GM23338 (cell line): ENCODE data around the gene MYO16. TPM values are rescaled to one million over a fixed set of nuclear protein-coding genes. Genes with fewer than 3 reads are reported as not detected.

ENCODE experiments used
- ATAC-seq: fragments of 200-7000 bp; cut with Tn5 transposase; 3 replicates; pipeline ENCODE4 v1.9.1; 2020
- DNase-seq: peaks from one replicate; pipeline ENCODE4 v3.0.0-alpha.2; 2015; ENCODE audit warnings: low spot score
- H2AFZ ChIP-seq: fragments of 200-600 bp; sonication (generic); 2 replicates; pipeline ENCODE4 v1.8.0; 2016; ENCODE audit warnings: antibody characterized with exemption, mild to moderate bottlenecking, moderate library complexity
- H3F3A ChIP-seq: fragments of 200-600 bp; sonication (generic); replicated peaks from 2 replicates; pipeline ENCODE4 v1.8.0; 2017; ENCODE audit warnings: antibody characterized with exemption, mixed run types, low read depth
- H3K27ac ChIP-seq: fragments of 200-600 bp; sonication (generic); 2 replicates; pipeline ENCODE4 v1.6.1; 2016; ENCODE audit warnings: low read depth
- H3K27me3 ChIP-seq: fragments of 200-600 bp; sonication (generic); 2 replicates; pipeline ENCODE4 v1.8.0; 2016; ENCODE audit warnings: mild to moderate bottlenecking, mixed run types, moderate library complexity; ENCODE audit not compliant: insufficient read depth
- H3K36me3 ChIP-seq: fragments of 200-600 bp; sonication (generic); 2 replicates; pipeline ENCODE4 v1.8.0; 2016; ENCODE audit warnings: mild to moderate bottlenecking; ENCODE audit not compliant: insufficient read depth
- H3K4me1 ChIP-seq: fragments of 200-600 bp; sonication (generic); 2 replicates; pipeline ENCODE4 v1.8.0; 2016; ENCODE audit warnings: mild to moderate bottlenecking, moderate library complexity; ENCODE audit not compliant: insufficient read depth
- H3K4me2 ChIP-seq: fragments of 200-600 bp; sonication (generic); 2 replicates; pipeline ENCODE4 v1.7.1; 2017; ENCODE audit warnings: mixed run types
- H3K4me3 ChIP-seq: fragments of 200-600 bp; sonication (generic); 2 replicates; pipeline ENCODE4 v1.6.1; 2016; ENCODE audit warnings: mixed run types
- H3K79me2 ChIP-seq: fragments of 200-600 bp; sonication (generic); replicated peaks from 2 replicates; pipeline ENCODE4 v1.8.0; 2017; ENCODE audit warnings: mild to moderate bottlenecking; ENCODE audit not compliant: insufficient read depth
- H3K9me2 ChIP-seq: fragments of 200-600 bp; sonication (generic); 2 replicates; pipeline ENCODE4 v1.8.0; 2017; ENCODE audit not compliant: insufficient read depth
- H4K20me1 ChIP-seq: fragments of 200-600 bp; sonication (generic); replicated peaks from 2 replicates; pipeline ENCODE4 v1.8.0; 2017; ENCODE audit warnings: mild to moderate bottlenecking; ENCODE audit not compliant: insufficient read depth
- H3K27ac Mint-ChIP-seq: 2 replicates; pipeline ENCODE4 v1.8.0; 2020; ENCODE audit warnings: inconsistent platforms, mild to moderate bottlenecking, moderate library complexity, mixed read lengths
- H3K27me3 Mint-ChIP-seq: 3 replicates; pipeline ENCODE4 v1.8.0; 2022; ENCODE audit warnings: low read depth, mild to moderate bottlenecking, moderate library complexity, mixed read lengths, inconsistent platforms; ENCODE audit not compliant: insufficient read depth, poor library complexity
- H3K36me3 Mint-ChIP-seq: 3 replicates; pipeline ENCODE4 v1.8.0; 2021; ENCODE audit warnings: low read depth, mild to moderate bottlenecking, inconsistent platforms, moderate library complexity, mixed read lengths
- H3K4me1 Mint-ChIP-seq: 3 replicates; pipeline ENCODE4 v1.8.0; 2020; ENCODE audit warnings: mild to moderate bottlenecking, inconsistent platforms, mixed read lengths
- H3K4me3 Mint-ChIP-seq: 3 replicates; pipeline ENCODE4 v1.8.0; 2021; ENCODE audit warnings: moderate library complexity, mild to moderate bottlenecking, inconsistent platforms, mixed read lengths
- H3K9me3 Mint-ChIP-seq: 3 replicates; pipeline ENCODE4 v1.8.0; 2020; ENCODE audit warnings: moderate library complexity, mild to moderate bottlenecking, inconsistent platforms, mixed read lengths
- CREB1 ChIP-seq: fragments of 250-450 bp; sonication (Bioruptor Pico); IDR thresholded peaks from 2 replicates; pipeline ENCODE4 v1.5.0; 2020; ENCODE audit warnings: low read depth, mild to moderate bottlenecking, moderate library complexity
- CTCF ChIP-seq, 2 experiments: fragments of 200-600 bp in 1 of 2; sonication (generic) in 1 of 2; conservative IDR thresholded peaks; 2 replicates each; pipeline versions ENCODE4 v1.5.1 to v1.6.1; 2016 to 2017; ENCODE audit warnings: antibody characterized with exemption in 2 of 2, low read depth in 2 of 2, mild to moderate bottlenecking in 2 of 2, moderate library complexity in 1 of 2
- ETS1 ChIP-seq: IDR thresholded peaks from 2 replicates; pipeline ENCODE4 v1.6.1; 2016; ENCODE audit warnings: antibody characterized with exemption
- EZH2 ChIP-seq: fragments of 200-600 bp; sonication (generic); IDR thresholded peaks from one replicate; pipeline ENCODE4 v1.8.0; 2017; ENCODE audit warnings: antibody characterized with exemption, mild to moderate bottlenecking, low read depth; ENCODE audit not compliant: unreplicated experiment
- EZH2phosphoT487 ChIP-seq: fragments of 200-600 bp; sonication (generic); IDR thresholded peaks from one replicate; pipeline ENCODE4 v1.8.1; 2018; ENCODE audit warnings: antibody characterized with exemption; ENCODE audit not compliant: unreplicated experiment
- JUNB ChIP-seq: IDR thresholded peaks from one replicate; pipeline ENCODE4 v1.6.1; 2016; ENCODE audit warnings: antibody characterized with exemption; ENCODE audit not compliant: unreplicated experiment
- NANOG ChIP-seq: IDR thresholded peaks from 2 replicates; pipeline ENCODE4 v1.6.1; 2016; ENCODE audit warnings: antibody characterized with exemption, borderline replicate concordance
- POLR2AphosphoS5 ChIP-seq: IDR thresholded peaks from 2 replicates; pipeline ENCODE4 v1.6.1; 2016; ENCODE audit warnings: antibody characterized with exemption, low read depth
- REST ChIP-seq: IDR thresholded peaks from one replicate; pipeline ENCODE4 v1.6.1; 2018; ENCODE audit warnings: antibody characterized with exemption; ENCODE audit not compliant: unreplicated experiment
- STAT1 ChIP-seq: IDR thresholded peaks from one replicate; pipeline ENCODE4 v1.6.1; 2016; ENCODE audit warnings: antibody characterized with exemption; ENCODE audit not compliant: unreplicated experiment
- ZNF114 ChIP-seq: fragments of 250-450 bp; sonication (Bioruptor Pico); IDR thresholded peaks from 2 replicates; pipeline ENCODE4 v1.5.0; 2020; ENCODE audit warnings: mild to moderate bottlenecking, moderate library complexity
- ZNF331 ChIP-seq: fragments of 250-450 bp; sonication (Bioruptor Pico); IDR thresholded peaks from 2 replicates; pipeline ENCODE4 v1.5.0; 2020; ENCODE audit warnings: low read depth, mild to moderate bottlenecking, moderate library complexity
- ZNF462 ChIP-seq: fragments of 250-450 bp; sonication (Bioruptor Pico); IDR thresholded peaks from 2 replicates; pipeline ENCODE4 v1.5.0; 2020; ENCODE audit warnings: mild to moderate bottlenecking, moderate library complexity
- polyA plus RNA-seq: library from polyadenylated mRNA; unstranded; fragments of >200 nt; fragmentation: Nextera tagmentation; extraction: Ambion mirVana; gene quantifications from 2 replicates; pipeline ENCODE4 v1.2.1, GENCODE V29; 2016
- total RNA-seq: library from RNA; depleted of rRNA; stranded (reverse); fragments of >200 nt; shearing (Covaris generic); gene quantifications from 2 replicates; pipeline ENCODE4 v1.2.3, GENCODE V29; 2014

MYO16 gene
- total and polyA plus RNA-seq, 2 experiments from 2014 or later: 0.10 to 0.13 TPM

GRCh38 chr13:108987517-108987916 lies 358.1 kb downstream of the MYO16 start:
- Histone ChIP-seq H3K4me3 (no peak overlapping the region), H3K27ac (no peak overlapping the region), H3K36me3 (no peaks in the 10 kb centered on the region), H3K9me2 (no peaks in the 10 kb centered on the region), H3K4me1 (peaks cover 19% of the 10 kb centered on the region), H4K20me1 (no peaks in the 10 kb centered on the region; the same call in 1 of the 2 replicates), H3K4me2 (peak overlapping the region; percentile 1; the same call in 1 of the 2 replicates), H3K27me3 (no peaks in the 10 kb centered on the region), H3F3A (no peaks in the 10 kb centered on the region), H2AFZ (no peak overlapping the region), H3K79me2 (no peaks in the 10 kb centered on the region)
- H3K4me1 Mint-ChIP-seq: peaks cover 25% of the 10 kb centered on the region
- DNase-seq (no peak), ATAC-seq (no peak)
- TF ChIP-seq CTCF (conservative IDR thresholded peaks at IDR 0.05; ENCODE audit: low read depth in 2 of 2): no peak
- no peak for TF ChIP-seq ZNF331 (CRISPR knock-in tag)
- no peak for TF ChIP-seq STAT1
- no peak for TF ChIP-seq ETS1
- TF ChIP-seq ZNF462 (CRISPR knock-in tag): no peak
- TF ChIP-seq JUNB: no peak
- no peak for TF ChIP-seq EZH2phosphoT487
- TF ChIP-seq POLR2AphosphoS5: no peak
- TF ChIP-seq ZNF114: no peak
- no peak for TF ChIP-seq NANOG
- no peak for TF ChIP-seq CREB1
- no peak for TF ChIP-seq EZH2
- no peak for TF ChIP-seq REST
- no peaks in the 10 kb centered on the region for H3K36me3 Mint-ChIP-seq
- no peaks in the 10 kb centered on the region for H3K27me3 Mint-ChIP-seq
- no peak overlapping the region for H3K4me3 Mint-ChIP-seq
- peak overlapping the region; percentile 68; the same call in 1 of the 2 replicates for H3K27ac Mint-ChIP-seq
- no peaks in the 10 kb centered on the region for H3K9me3 Mint-ChIP-seq
